Mucosa of descending colon (tissue), 3 donors: ENCODE data around the gene BCO1. TPM values are rescaled to one million over a fixed set of nuclear protein-coding genes. Genes with fewer than 3 reads are reported as not detected.

Source experiments
- ATAC-seq: fragments of 200-7000 bp; cut with Tn5 transposase; one replicate; pipeline ENCODE4 v1.9.1; 2020; ENCODE audit warnings: mild to moderate bottlenecking, moderate library complexity
- DNase-seq, 3 donors: peaks; one replicate each; pipeline ENCODE4 v3.0.0-alpha.2; 2020
- H3K36me3 ChIP-seq: fragments of 200-600 bp; one replicate; pipeline ENCODE4 v1.8.0; 2021; ENCODE audit warnings: low read depth, mild to moderate bottlenecking
- H3K4me1 ChIP-seq: fragments of 200-600 bp; one replicate; pipeline ENCODE4 v1.8.0; 2021; ENCODE audit warnings: low read depth, mild to moderate bottlenecking
- H3K4me3 ChIP-seq: fragments of 200-600 bp; one replicate; pipeline ENCODE4 v1.8.0; 2021; ENCODE audit warnings: mild to moderate bottlenecking
- H3K9me3 ChIP-seq: fragments of 200-600 bp; one replicate; pipeline ENCODE4 v1.8.0; 2021; ENCODE audit warnings: mild to moderate bottlenecking
- CTCF ChIP-seq: fragments of 200-600 bp; IDR thresholded peaks from one replicate; pipeline ENCODE4 v1.8.0; 2022; ENCODE audit warnings: antibody characterized with exemption, mild to moderate bottlenecking
- intact Hi-C, 2 donors: fragments of 100-400 bp; cut with DNase I in 1 of 2; cut with micrococcal nuclease in 1 of 2; formaldehyde crosslinking; loops; one replicate each; pipeline versions ENCODE4 v1.11.0 to v1.11.1; 2022; cut with DNase I, micrococcal nuclease
- total RNA-seq, 3 donors: library from RNA; stranded (reverse); fragmentation: NEBNext Ultra II Directional in 2 of 3; extraction: Animal tissue kit (Norgen Biotek cat#: 25700) in 2 of 3; gene quantifications; one replicate each; pipeline versions ENCODE4 v1.2.1 to v1.2.4, GENCODE V29; 2021 to 2023
- donor health status: DM: no; HTN: no; CAD: no; lungs with moderate emphysema.
- donor health status: DM: no; HTN: no; CAD: no.
- donor health status: DM: no; HTN: yes; CAD: no.

BCO1 gene
- total RNA-seq, 3 donors from 2014 or later = 2.2 to 6.5 (median 4.5) TPM

- H3K9me3 ChIP-seq = no peaks in the 10 kb centered on the region
- H3K4me1 ChIP-seq = no peaks in the 10 kb centered on the region
- intact Hi-C loops = no loop called here
- TF ChIP-seq CTCF = no peak
- DNase-seq (no peak), ATAC-seq (no peak)
- H3K4me3 ChIP-seq = no peak overlapping the region
- no peaks in the 10 kb centered on the region for H3K36me3 ChIP-seq
Measured at GRCh38 chr16:81242977-81243618, 4.6 kb downstream of the BCO1 start.

- Histone ChIP-seq H3K9me3 (no peaks in the 10 kb centered on the region), H3K4me3 (no peak overlapping the region), H3K4me1 (no peaks in the 10 kb centered on the region), H3K36me3 (no peaks in the 10 kb centered on the region)
- peak in 1 of 3 donors; percentile 34 for DNase-seq
- peak; percentile 24 for ATAC-seq
- intact Hi-C loops = no loop called here
- no peak for TF ChIP-seq CTCF
Measured at GRCh38 chr16:81243942-81244341, 5.5 kb downstream of the BCO1 start.

GRCh38 chr16:81251871-81252270 lies 13.4 kb downstream of the BCO1 start:
- intact Hi-C loops = no loop called here
- no peaks in the 10 kb centered on the region for H3K9me3 ChIP-seq
- no peaks in the 10 kb centered on the region for H3K4me1 ChIP-seq
- H3K4me3 ChIP-seq = no peak overlapping the region
- no peaks in the 10 kb centered on the region for H3K36me3 ChIP-seq
- ATAC-seq = no peak
- TF ChIP-seq CTCF = no peak
- DNase-seq = no peak

- ATAC-seq (no peak), DNase-seq (no peak)
- no peaks in the 10 kb centered on the region for H3K36me3 ChIP-seq
- TF ChIP-seq CTCF = no peak
- H3K4me1 ChIP-seq = no peaks in the 10 kb centered on the region
- intact Hi-C loops = no loop called here
- no peak overlapping the region for H3K4me3 ChIP-seq
- H3K9me3 ChIP-seq = no peaks in the 10 kb centered on the region
Measured at GRCh38 chr16:81253141-81253540, 14.7 kb downstream of the BCO1 start.

GRCh38 chr16:81254922-81255526 lies 16.5 kb downstream of the BCO1 start:
- Histone ChIP-seq H3K4me3 (no peak overlapping the region), H3K36me3 (no peaks in the 10 kb centered on the region), H3K9me3 (no peaks in the 10 kb centered on the region), H3K4me1 (no peaks in the 10 kb centered on the region)
- ATAC-seq (no peak), DNase-seq (no peak)
- TF ChIP-seq CTCF = no peak
- intact Hi-C loops = no loop called here
